ENCODE data around the gene MNX1.

The MNX1 gene

DNA sequence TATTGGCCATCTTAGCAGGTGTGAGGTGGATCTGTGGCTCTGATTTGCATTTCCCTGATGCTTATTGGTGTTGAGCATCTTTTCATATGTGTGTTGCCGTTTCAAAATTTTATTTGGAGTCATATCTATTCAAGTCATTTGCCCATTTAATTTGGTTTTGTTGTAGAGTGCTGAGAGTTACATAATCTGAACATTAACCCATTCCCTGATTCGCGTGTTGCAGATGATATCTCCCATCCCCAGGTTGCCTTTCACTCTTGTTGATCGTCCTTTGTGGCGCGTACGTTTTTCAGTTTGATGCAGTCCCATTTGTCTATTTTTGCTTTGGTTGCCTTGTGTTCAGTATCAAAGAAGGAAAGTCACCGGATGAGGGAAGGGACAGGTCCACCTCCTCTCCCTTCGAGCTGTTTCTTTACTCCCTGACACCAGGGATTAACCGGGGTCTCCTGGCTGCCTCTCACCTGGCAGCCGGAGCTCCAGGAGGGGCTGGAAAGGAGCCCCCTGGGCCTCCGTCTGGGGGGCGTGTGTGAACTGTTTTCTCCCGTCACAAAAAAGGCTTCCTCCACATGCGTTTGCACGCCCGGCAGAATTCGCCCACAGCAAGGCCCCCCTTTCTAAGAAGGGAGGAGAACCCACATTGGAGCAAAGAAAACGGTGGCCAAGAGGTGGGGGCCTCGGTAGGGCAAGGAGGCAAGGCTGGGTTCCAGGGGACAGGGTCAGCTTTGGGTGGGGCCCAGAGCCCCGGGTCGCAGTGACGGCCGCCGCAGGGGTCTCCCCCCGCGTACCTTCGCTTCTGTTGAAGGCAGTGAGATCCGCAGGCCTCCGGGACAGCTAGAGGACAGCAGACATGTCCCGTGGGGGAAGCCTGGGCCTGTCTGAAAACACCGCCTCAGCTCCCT is 8.3 kb downstream of the MNX1 start:
- DNase-seq (ENCODE audit: low read depth), result no peak
- no peak overlapping the region for H3K4me3 ChIP-seq (ENCODE audit: control insufficient read depth, low read depth, low read length)
- TF ChIP-seq, protein P1, sequence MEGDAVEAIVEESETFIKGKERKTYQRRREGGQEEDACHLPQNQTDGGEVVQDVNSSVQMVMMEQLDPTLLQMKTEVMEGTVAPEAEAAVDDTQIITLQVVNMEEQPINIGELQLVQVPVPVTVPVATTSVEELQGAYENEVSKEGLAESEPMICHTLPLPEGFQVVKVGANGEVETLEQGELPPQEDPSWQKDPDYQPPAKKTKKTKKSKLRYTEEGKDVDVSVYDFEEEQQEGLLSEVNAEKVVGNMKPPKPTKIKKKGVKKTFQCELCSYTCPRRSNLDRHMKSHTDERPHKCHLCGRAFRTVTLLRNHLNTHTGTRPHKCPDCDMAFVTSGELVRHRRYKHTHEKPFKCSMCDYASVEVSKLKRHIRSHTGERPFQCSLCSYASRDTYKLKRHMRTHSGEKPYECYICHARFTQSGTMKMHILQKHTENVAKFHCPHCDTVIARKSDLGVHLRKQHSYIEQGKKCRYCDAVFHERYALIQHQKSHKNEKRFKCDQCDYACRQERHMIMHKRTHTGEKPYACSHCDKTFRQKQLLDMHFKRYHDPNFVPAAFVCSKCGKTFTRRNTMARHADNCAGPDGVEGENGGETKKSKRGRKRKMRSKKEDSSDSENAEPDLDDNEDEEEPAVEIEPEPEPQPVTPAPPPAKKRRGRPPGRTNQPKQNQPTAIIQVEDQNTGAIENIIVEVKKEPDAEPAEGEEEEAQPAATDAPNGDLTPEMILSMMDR (IDR thresholded peaks at IDR 0.05; ENCODE audit: control insufficient read depth, insufficient read depth, low read depth, low read length, missing control alignments), result no peak

DNA sequence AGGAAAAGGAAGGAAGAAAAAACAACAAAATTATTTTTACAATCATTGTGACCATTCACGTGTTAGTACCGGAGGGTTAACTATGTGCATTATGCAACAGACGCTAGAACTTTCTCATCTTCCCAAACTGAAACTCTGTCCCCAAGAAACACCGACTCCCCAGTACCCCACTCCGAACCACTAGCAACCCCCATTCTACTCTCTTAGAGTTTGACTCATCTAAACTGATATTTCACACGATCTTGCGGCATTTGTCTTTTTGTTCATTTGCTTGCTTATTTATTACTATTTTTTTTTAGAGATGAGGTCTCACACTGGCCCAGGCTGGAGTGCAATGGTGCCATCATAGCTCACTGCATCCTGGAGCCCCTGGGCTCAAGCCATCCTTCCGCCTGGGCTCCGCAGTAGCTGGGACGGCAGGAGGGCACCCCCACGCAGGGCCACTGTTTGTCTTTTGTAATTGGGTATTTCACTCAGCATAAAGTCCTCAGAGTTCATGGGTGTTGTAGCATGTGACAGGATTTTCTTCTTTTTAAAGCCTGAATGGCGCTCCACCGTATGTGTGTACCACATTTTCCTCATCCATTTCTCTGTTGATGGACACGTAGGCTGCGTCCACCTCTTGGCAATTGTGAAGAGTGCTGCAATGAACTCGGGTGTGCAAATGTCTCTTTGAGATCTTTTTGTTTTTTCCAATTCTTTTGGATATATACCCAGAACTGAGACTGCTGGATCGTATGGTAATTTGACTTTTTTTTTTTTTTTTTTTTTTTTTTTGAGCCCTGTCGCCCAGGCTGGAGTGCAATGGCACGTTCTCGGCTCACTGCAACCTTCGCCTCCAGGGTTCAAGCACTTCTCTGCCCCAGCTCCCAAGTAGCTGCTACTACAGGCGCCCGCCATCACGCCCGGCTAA is 9.5 kb downstream of the MNX1 start:
- no peak for DNase-seq (ENCODE audit: low read depth)
- H3K4me3 ChIP-seq (ENCODE audit: control insufficient read depth, low read depth, low read length), result no peak overlapping the region
- TF ChIP-seq, protein P1 (IDR thresholded peaks at IDR 0.05; ENCODE audit: control insufficient read depth, insufficient read depth, low read depth, low read length, missing control alignments), result no peak

GRCh38 chr7:156999958-157000726 is 10.3 kb downstream of the MNX1 start:
- H3K4me3 ChIP-seq (ENCODE audit: control insufficient read depth, low read depth, low read length), result no peak overlapping the region; the same call in 1 of the 2 replicates
- TF ChIP-seq, protein P1 (IDR thresholded peaks at IDR 0.05; ENCODE audit: control insufficient read depth, insufficient read depth, low read depth, low read length, missing control alignments), result no peak
- DNase-seq (ENCODE audit: low read depth), result no peak

DNA sequence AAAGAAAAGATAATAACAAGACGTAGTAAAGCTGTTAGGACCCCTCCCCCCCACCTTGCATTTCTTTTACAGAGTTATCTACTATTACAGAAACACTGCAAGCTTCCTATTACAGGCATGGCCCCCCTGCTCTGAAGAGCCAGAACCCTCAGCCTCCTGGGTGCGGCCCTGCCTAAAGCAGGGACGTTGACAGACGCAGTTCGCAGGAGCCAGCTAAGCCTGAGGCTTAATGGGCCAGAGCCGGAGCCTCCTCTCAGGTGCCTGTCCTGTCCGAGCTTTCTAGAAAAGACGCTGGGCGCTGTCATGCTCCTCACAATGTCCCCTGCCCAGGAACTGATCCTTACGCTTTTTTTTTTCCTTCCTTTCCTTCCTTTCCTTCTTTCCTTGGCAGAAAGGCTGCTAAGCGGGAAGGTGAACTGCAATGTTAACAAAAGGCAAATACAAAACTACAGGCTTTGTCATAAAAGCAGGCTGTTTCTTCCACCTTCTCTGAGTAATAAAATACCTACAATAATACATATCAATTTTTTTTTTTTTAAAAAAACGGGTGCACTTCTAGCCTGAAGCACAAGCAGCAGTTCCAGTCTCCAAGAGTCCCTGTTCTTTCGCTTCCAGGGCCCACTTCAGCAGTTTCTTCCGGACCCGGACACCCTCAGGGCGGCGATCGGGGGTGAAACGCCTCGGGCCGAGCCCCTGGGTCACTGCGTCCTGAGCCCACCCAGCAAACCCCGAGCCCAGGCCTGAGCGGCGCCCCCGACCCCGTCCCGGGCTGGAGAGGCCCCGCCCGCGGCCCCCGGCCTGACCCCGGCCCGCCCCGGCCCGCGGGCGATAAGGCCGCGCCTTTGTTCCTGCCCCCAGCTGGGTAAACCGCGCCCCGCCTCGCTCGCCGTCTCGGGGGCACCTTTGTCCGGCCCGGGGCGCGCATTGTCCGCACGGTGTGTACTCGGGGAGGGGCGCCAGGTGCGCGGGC is 11.2 kb downstream of the MNX1 start:
- no peak overlapping the region for H3K4me3 ChIP-seq (ENCODE audit: control insufficient read depth, low read depth, low read length)
- DNase-seq (ENCODE audit: low read depth), result no peak
- TF ChIP-seq, protein P1 (IDR thresholded peaks at IDR 0.05; ENCODE audit: control insufficient read depth, insufficient read depth, low read depth, low read length, missing control alignments), result no peak

DNA sequence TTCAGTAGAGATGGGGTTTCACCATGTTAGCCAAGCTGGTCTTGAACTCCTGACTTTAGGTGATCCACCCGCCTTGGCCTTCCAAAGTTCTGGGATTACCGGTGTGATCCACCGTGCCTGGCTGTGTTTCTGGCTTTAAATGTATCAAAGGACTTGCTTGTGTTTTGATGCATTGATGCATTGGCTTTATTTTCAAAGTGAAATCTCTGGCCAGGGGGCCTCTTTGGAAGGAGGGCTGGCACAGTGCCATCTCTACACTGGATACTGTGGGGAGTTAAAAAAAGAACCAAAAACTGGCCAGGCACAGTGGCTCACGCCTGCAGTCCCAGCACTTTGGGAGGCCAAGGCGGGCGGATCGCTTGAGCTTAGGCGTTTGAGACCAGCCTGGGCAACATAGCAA is 16.0 kb downstream of the MNX1 start:
- no peak overlapping the region for H3K4me3 ChIP-seq (ENCODE audit: control insufficient read depth, low read depth, low read length)
- TF ChIP-seq, protein P1 (IDR thresholded peaks at IDR 0.05; ENCODE audit: control insufficient read depth, insufficient read depth, low read depth, low read length, missing control alignments), result no peak
- no peak for DNase-seq (ENCODE audit: low read depth)

Measured in AG09309 (cell line).